ENCODE measurements around the gene PNPLA2.

- no peak for TF ChIP-seq CTCF (IDR thresholded peaks at IDR 0.05)
- no peak for TF ChIP-seq ZFX (IDR thresholded peaks at IDR 0.05; ENCODE audit: borderline replicate concordance)
These were observed 23.3 kb downstream of the PNPLA2 start for GRCh38 chr11:841981-842369.
